Gastrocnemius medialis (tissue), 4 donors: Measurements from ENCODE around the gene TMEM176B. TPM values are rescaled to one million over a fixed set of nuclear protein-coding genes. Genes with fewer than 3 reads are reported as not detected.
"Not testable (repeated sequence)": the region's sequence is repeated elsewhere in the genome, so short reads cannot be mapped to it uniquely, and the experiment has no call there.

Source experiments
- ATAC-seq, 2 donors: fragments of 150-250 bp; one replicate each; pipeline ENCODE4 v1.9.1; 2016
- DNase-seq, 2 donors: peaks; one replicate each; pipeline ENCODE4 v3.0.0-alpha.2; 2019
- H3K27ac ChIP-seq, 4 donors: fragments of 200-600 bp; sonication (generic); 1 replicate in 1 of 4; 2 replicates in 3 of 4; pipeline ENCODE4 v1.5.1; 2016 to 2018; ENCODE audit warnings: mild to moderate bottlenecking in 2 of 4, moderate library complexity in 1 of 4
- H3K27me3 ChIP-seq, 3 donors: fragments of 200-600 bp; sonication (generic) in 2 of 3; 1 replicate in 1 of 3; 2 replicates in 2 of 3; pipeline versions ENCODE4 v1.5.1 to v1.6.0; 2016 to 2019; ENCODE audit warnings: mild to moderate bottlenecking in 1 of 3, moderate library complexity in 1 of 3
- H3K36me3 ChIP-seq, 2 donors: fragments of 200-600 bp; sonication (generic) in 1 of 2; one replicate each; pipeline ENCODE4 v1.5.1; 2017 to 2018
- H3K4me1 ChIP-seq, 2 donors: fragments of 200-600 bp; sonication (generic) in 1 of 2; one replicate each; pipeline ENCODE4 v1.5.1; 2016 to 2017; ENCODE audit warnings: mild to moderate bottlenecking in 2 of 2
- H3K4me3 ChIP-seq, 4 donors: fragments of 200-600 bp; sonication (generic) in 3 of 4; 1 replicate in 1 of 4; 2 replicates in 3 of 4; pipeline ENCODE4 v1.5.1; 2016 to 2019; ENCODE audit warnings: mild to moderate bottlenecking in 2 of 4
- H3K9me3 ChIP-seq, 3 donors: fragments of 200-600 bp; sonication (generic) in 2 of 3; 1 replicate in 1 of 3; 2 replicates in 2 of 3; pipeline ENCODE4 v1.5.1; 2016 to 2019
- POLR2A ChIP-seq, 2 donors: fragments of 450-650 bp; IDR thresholded peaks; one replicate each; pipeline ENCODE4 v1.6.1; 2017; ENCODE audit warnings: antibody characterized with exemption in 2 of 2, mild to moderate bottlenecking in 2 of 2, moderate library complexity in 2 of 2
- in situ Hi-C, 4 donors: fragments of 200-750 bp; cut with MboI; loops; one replicate each; pipeline versions ENCODE4 v1.15.0 to v1.8.0; 2017; ENCODE audit warnings: low sequenced_read_pairs in 4 of 4
- intact Hi-C: fragments of 100-400 bp; cut with DNase I; formaldehyde crosslinking; loops from one replicate; pipeline ENCODE4 v1.15.1; 2023; ENCODE audit warnings: low total_unique reads
- total RNA-seq, 4 donors: library from RNA; depleted of rRNA; stranded (reverse); fragments of >200 nt; gene quantifications; one replicate each; pipeline versions ENCODE4 v1.1.0 to v1.2.3, GENCODE V29; 2016
- TF ChIP-seq, protein P1 (sequence below), 5 experiments: fragments of 450-650 bp in 3 of 5; fragments of 200-600 bp in 2 of 5; sonication (generic) in 2 of 5; IDR thresholded peaks in 4 of 5; conservative IDR thresholded peaks in 1 of 5; 1 replicate in 4 of 5; 2 replicates in 1 of 5; pipeline ENCODE4 v1.5.1; 2016 to 2019; ENCODE audit warnings: antibody characterized with exemption in 5 of 5, mild to moderate bottlenecking in 3 of 5, moderate library complexity in 3 of 5

Gene TMEM176B
- total RNA-seq, 4 donors from 2014 or later: 5.8 to 9.6 (median 7.6) TPM

DNA sequence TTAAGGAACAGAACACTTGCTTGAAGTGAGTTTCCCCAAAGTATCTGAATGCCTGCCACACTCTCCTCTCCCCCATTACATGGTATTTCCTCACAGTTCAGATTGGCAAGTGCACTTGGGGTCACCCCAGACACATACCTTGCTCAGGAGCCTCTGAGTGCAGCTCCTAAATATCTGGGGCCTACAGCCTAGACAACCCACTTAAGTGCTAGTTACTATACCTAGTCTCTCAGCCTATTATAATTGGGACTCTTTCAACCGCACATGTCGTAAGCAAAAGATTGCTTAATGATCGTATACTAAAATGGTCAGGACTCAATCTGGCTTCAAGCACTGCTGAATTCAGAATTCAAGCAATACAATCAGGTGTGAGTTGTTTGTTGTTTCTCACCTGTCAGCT is 19.9 kb downstream of the TMEM176B start:
- no peaks in the 10 kb centered on the region for H3K27me3 ChIP-seq
- no peak for TF ChIP-seq POLR2A (IDR thresholded peaks at IDR 0.05)
- TF ChIP-seq, protein P1, sequence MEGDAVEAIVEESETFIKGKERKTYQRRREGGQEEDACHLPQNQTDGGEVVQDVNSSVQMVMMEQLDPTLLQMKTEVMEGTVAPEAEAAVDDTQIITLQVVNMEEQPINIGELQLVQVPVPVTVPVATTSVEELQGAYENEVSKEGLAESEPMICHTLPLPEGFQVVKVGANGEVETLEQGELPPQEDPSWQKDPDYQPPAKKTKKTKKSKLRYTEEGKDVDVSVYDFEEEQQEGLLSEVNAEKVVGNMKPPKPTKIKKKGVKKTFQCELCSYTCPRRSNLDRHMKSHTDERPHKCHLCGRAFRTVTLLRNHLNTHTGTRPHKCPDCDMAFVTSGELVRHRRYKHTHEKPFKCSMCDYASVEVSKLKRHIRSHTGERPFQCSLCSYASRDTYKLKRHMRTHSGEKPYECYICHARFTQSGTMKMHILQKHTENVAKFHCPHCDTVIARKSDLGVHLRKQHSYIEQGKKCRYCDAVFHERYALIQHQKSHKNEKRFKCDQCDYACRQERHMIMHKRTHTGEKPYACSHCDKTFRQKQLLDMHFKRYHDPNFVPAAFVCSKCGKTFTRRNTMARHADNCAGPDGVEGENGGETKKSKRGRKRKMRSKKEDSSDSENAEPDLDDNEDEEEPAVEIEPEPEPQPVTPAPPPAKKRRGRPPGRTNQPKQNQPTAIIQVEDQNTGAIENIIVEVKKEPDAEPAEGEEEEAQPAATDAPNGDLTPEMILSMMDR (IDR thresholded peaks at IDR 0.05 in 4 of 5, conservative IDR thresholded peaks at IDR 0.05 in 1 of 5): no peak
- H3K4me3 ChIP-seq: no peak overlapping the region
- no peak overlapping the region for H3K27ac ChIP-seq
- ATAC-seq (no peak), DNase-seq (no peak)
- intact Hi-C loops: no loop called here
- no peaks in the 10 kb centered on the region for H3K9me3 ChIP-seq
- H3K4me1 ChIP-seq: no peaks in the 10 kb centered on the region
- in situ Hi-C loops: loop anchor here in 3 of 4 donors (5.0 to 25.0 kb wide), 2 partner anchors 97 to 207 kb away; partner anchors contain the start of genes KCNH2 (in 3 of the 3) and NOS3 (in 3 of the 3)
- no peaks in the 10 kb centered on the region for H3K36me3 ChIP-seq

DNA sequence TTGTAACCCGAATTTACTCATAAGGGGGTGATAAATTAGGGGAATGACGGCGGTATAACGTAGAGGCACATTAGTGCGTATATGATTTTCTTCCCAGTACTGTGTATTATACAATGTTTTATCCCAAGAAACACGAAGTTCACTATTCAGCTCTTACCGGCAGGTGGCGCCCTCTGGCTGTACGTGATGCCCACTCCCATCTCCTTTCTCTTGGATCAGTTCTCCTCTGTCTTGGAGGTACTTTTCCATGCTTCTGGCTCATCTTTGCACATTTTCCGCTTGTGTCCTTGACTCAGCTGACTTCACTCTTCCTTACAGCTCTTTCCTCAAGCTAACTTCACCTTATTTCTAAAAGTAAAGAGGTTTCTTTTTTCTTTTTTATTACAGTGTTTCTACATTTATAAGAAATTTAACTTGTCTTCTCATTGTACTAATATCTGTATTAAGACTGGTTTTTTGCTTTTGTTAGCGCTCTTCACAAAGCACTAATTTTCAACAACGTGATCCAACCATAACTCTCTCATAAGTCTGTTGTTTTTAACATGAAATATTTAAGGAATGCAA is 21.3 kb downstream of the TMEM176B start:
- TF ChIP-seq, protein P1 (IDR thresholded peaks at IDR 0.05 in 4 of 5, conservative IDR thresholded peaks at IDR 0.05 in 1 of 5): peak; percentile 31 to 76 (median 49)
- no peak for TF ChIP-seq POLR2A (IDR thresholded peaks at IDR 0.05)
- H3K4me3 ChIP-seq: no peak overlapping the region
- H3K36me3 ChIP-seq: no peaks in the 10 kb centered on the region
- no peaks in the 10 kb centered on the region for H3K9me3 ChIP-seq
- no peaks in the 10 kb centered on the region for H3K4me1 ChIP-seq
- H3K27ac ChIP-seq: no peak overlapping the region
- ATAC-seq (peak; percentile 67 to 71), DNase-seq (peak in 1 of 2 donors; percentile 49)
- intact Hi-C loops: loop anchor here (10.0 kb wide), 1 partner anchor 206 kb away; no protein-coding TSS in a partner anchor
- in situ Hi-C loops: loop anchor here in 3 of 4 donors (25.0 kb wide), 1 partner anchor 208 kb away; the partner anchor contains the start of genes KCNH2 (in 3 of the 3) and NOS3 (in 3 of the 3)
- no peaks in the 10 kb centered on the region for H3K27me3 ChIP-seq

DNA sequence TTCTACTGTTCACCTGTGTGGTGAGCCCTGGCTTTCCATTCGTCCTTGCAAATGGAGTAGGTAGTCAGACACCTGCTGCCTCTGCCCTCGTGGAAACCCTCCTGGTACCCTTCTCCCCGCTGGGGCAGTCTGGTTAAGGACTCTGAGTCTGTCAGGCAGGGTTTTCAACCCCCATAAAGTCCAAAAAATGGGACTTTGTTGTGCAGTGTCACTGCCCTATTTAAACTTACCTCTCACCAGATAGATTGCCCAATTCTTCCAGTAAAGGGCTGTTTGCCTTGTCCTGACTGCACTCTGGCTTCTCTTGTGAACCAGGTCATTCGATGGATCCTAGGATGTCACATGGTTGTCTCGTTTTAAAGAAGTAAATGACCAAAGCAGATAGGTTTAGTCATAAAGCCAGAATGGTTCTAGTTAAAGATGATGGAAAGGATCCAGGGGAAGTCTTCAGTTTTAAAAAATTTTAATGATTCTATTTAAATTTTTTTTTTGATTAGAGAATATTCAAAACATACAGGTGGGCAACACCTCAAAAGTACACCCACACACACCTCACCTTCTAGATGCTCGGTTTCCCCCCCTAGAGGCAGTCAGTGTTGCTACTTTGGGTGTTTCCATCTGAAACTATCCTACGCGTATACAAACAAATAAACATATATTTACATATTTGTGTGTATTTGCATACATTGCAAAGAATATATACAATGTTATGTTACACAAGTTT is 22.0 kb downstream of the TMEM176B start:
- Histone ChIP-seq H3K27ac (no peak overlapping the region), H3K36me3 (no peaks in the 10 kb centered on the region), H3K9me3 (no peaks in the 10 kb centered on the region), H3K27me3 (no peaks in the 10 kb centered on the region), H3K4me1 (no peaks in the 10 kb centered on the region), H3K4me3 (no peak overlapping the region)
- no peak for DNase-seq
- intact Hi-C loops (loop anchor here (10.0 kb wide), 1 partner anchor 207 kb away; no protein-coding TSS in a partner anchor), in situ Hi-C loops (loop anchor here in 3 of 4 donors (25.0 kb wide), 1 partner anchor 209 kb away; the partner anchor contains the start of genes KCNH2 (in 3 of the 3) and NOS3 (in 3 of the 3))
- no peak for ATAC-seq
- TF ChIP-seq POLR2A (IDR thresholded peaks at IDR 0.05): no peak
- TF ChIP-seq, protein P1 (IDR thresholded peaks at IDR 0.05 in 4 of 5, conservative IDR thresholded peaks at IDR 0.05 in 1 of 5): no peak

DNA sequence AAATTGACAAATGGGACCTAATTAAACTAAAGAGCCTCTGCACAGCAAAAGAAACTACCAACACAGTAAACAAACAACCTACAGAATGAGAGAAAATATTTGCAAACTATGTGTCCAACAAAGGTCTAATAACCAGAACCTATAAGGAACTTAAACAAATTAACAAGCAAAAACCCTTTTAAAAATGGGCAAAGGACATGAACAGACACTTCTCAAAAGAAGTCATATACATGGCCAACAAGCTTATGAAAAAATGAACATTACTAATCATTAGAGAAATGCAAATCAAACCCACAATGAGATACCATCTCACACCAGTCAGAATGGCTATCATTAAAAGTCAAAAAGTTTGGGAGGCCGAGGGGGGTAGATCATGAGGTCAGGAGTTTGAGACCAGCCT is 26.0 kb downstream of the TMEM176B start:
- in situ Hi-C loops, H3K4me1 ChIP-seq, H3K4me3 ChIP-seq, ATAC-seq, DNase-seq, H3K36me3 ChIP-seq, H3K27me3 ChIP-seq, H3K9me3 ChIP-seq, H3K27ac ChIP-seq: not testable (repeated sequence)
- intact Hi-C loops: loop anchor here (10.0 kb wide), 1 partner anchor 211 kb away; no protein-coding TSS in a partner anchor

DNA sequence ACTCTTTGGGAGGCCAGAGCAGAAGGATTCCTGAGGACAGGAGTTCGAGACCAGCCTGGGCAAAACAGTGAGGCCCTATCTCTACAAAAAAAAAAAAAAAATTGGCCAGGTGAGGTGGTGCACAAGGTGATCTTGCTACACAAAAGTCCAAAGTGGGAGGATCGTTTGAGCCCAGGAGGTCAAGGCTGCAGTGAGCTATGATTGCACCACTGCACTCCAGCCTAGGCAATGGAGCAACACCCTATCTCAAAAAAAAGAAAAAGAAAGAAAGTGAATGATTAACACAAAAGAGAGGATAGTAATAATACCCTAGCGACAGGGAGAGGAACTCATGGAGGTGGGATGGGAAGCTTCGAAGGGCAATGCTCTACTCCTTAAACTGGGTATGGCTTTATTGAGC is 30.4 kb downstream of the TMEM176B start:
- intact Hi-C loops: loop anchor here (10.0 kb wide), 1 partner anchor 215 kb away; no protein-coding TSS in a partner anchor
- in situ Hi-C loops: no loop called here
- DNase-seq: no peak

More for the DNA sequence above, 30.4 kb downstream of the TMEM176B start:
- no peak for TF ChIP-seq POLR2A (IDR thresholded peaks at IDR 0.05)
- TF ChIP-seq, protein P1 (IDR thresholded peaks at IDR 0.05 in 4 of 5, conservative IDR thresholded peaks at IDR 0.05 in 1 of 5): no peak
- no peak for ATAC-seq
- H3K9me3 ChIP-seq: no peaks in the 10 kb centered on the region
- no peaks in the 10 kb centered on the region for H3K36me3 ChIP-seq
- no peaks in the 10 kb centered on the region for H3K4me1 ChIP-seq
- no peak overlapping the region for H3K27ac ChIP-seq
- H3K27me3 ChIP-seq: no peaks in the 10 kb centered on the region
- no peak overlapping the region for H3K4me3 ChIP-seq
